Testis (tissue), 2 donors: ENCODE data around the gene SET.

Experiments used
- CTCF ChIP-seq, 3 experiments: fragments of 450-650 bp in 2 of 3; fragments of 200-600 bp in 1 of 3; sonication (generic) in 1 of 3; IDR thresholded peaks; one replicate each; pipeline ENCODE4 v1.5.1; 2016 to 2019; ENCODE audit warnings: antibody characterized with exemption in 3 of 3, mild to moderate bottlenecking in 2 of 3, moderate library complexity in 1 of 3
- POLR2A ChIP-seq: fragments of 450-650 bp; IDR thresholded peaks from one replicate; pipeline ENCODE4 v1.6.1; 2017; ENCODE audit warnings: antibody characterized with exemption, mild to moderate bottlenecking, moderate library complexity

GRCh38 chr9:128702445-128702948 lies 13.5 kb downstream of the SET start, which contains the start of gene PKN3:
- TF ChIP-seq POLR2A, result no peak
- peak; percentile 83 to 89 (median 86) for TF ChIP-seq CTCF (IDR thresholded peaks at IDR 0.05)
